Ascending aorta (tissue), 2 donors: Measurements from ENCODE around the gene TSNAXIP1. TPM values are rescaled to one million over a fixed set of nuclear protein-coding genes. Genes with fewer than 3 reads are reported as not detected.

Experiments used
- DNase-seq, 2 donors: peaks; one replicate each; pipeline ENCODE4 v3.0.0-alpha.2; 2019; ENCODE audit warnings: low spot score in 2 of 2
- H3K27ac ChIP-seq, 2 donors: fragments of 200-600 bp; sonication (generic); one replicate each; pipeline ENCODE4 v1.5.1; 2016 to 2017; ENCODE audit warnings: mild to moderate bottlenecking in 1 of 2
- H3K27me3 ChIP-seq: fragments of 200-600 bp; sonication (generic); one replicate; pipeline ENCODE4 v1.5.1; 2017
- H3K36me3 ChIP-seq, 2 donors: fragments of 200-600 bp; sonication (generic); one replicate each; pipeline ENCODE4 v1.5.1; 2016
- H3K4me1 ChIP-seq, 2 donors: fragments of 200-600 bp; sonication (generic); one replicate each; pipeline ENCODE4 v1.5.1; 2016 to 2017; ENCODE audit warnings: mild to moderate bottlenecking in 1 of 2
- H3K4me3 ChIP-seq, 2 donors: fragments of 200-600 bp; sonication (generic); one replicate each; pipeline ENCODE4 v1.5.1; 2016 to 2017; ENCODE audit warnings: mild to moderate bottlenecking in 1 of 2
- H3K9me3 ChIP-seq, 2 donors: fragments of 200-600 bp; sonication (generic); one replicate each; pipeline ENCODE4 v1.5.1; 2016
- intact Hi-C: fragments of 100-400 bp; cut with DNase I; formaldehyde crosslinking; loops from one replicate; pipeline ENCODE4 v1.15.1; 2023
- total RNA-seq: library from RNA; depleted of rRNA; stranded (reverse); fragments of >200 nt; gene quantifications from one replicate; pipeline ENCODE4 v1.1.0, GENCODE V29; 2016
- TF ChIP-seq, protein P1 (sequence below), 3 experiments: fragments of 200-600 bp in 2 of 3; fragments of 450-650 bp in 1 of 3; sonication (generic) in 2 of 3; IDR thresholded peaks; one replicate each; pipeline ENCODE4 v1.5.1; 2016 to 2019; ENCODE audit warnings: antibody characterized with exemption in 3 of 3, mild to moderate bottlenecking in 1 of 3, moderate library complexity in 1 of 3

TSNAXIP1 gene
- total RNA-seq, 1 donor from 2014 or later, result 5.4 TPM

- intact Hi-C loops, result loop anchor here (10.0 kb wide), 2 partner anchors 603 to 1487 kb away; partner anchors contain the start of genes COG8, FHOD1, NIP7 and PDF
- Histone ChIP-seq H3K27me3 (no peaks in the 10 kb centered on the region), H3K4me3 (peak overlapping the region; percentile 96 to 97), H3K27ac (peak overlapping the region; percentile 92 to 98), H3K9me3 (no peaks in the 10 kb centered on the region), H3K4me1 (peaks cover 39 to 41% of the 10 kb centered on the region in 2 donors), H3K36me3 (no peaks in the 10 kb centered on the region)
- TF ChIP-seq, protein P1, sequence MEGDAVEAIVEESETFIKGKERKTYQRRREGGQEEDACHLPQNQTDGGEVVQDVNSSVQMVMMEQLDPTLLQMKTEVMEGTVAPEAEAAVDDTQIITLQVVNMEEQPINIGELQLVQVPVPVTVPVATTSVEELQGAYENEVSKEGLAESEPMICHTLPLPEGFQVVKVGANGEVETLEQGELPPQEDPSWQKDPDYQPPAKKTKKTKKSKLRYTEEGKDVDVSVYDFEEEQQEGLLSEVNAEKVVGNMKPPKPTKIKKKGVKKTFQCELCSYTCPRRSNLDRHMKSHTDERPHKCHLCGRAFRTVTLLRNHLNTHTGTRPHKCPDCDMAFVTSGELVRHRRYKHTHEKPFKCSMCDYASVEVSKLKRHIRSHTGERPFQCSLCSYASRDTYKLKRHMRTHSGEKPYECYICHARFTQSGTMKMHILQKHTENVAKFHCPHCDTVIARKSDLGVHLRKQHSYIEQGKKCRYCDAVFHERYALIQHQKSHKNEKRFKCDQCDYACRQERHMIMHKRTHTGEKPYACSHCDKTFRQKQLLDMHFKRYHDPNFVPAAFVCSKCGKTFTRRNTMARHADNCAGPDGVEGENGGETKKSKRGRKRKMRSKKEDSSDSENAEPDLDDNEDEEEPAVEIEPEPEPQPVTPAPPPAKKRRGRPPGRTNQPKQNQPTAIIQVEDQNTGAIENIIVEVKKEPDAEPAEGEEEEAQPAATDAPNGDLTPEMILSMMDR (IDR thresholded peaks at IDR 0.05), result no peak
- no peak for DNase-seq
Measured at GRCh38 chr16:67848118-67848517, 41.4 kb downstream of the TSNAXIP1 start.

- TF ChIP-seq, protein P1 (IDR thresholded peaks at IDR 0.05), result no peak
- no peaks in the 10 kb centered on the region for H3K9me3 ChIP-seq
- H3K27ac ChIP-seq, result no peak overlapping the region
- no peak overlapping the region for H3K4me3 ChIP-seq
- H3K4me1 ChIP-seq, result peaks cover 8 to 23% of the 10 kb centered on the region in 2 donors
- no peak for DNase-seq
- no peaks in the 10 kb centered on the region for H3K27me3 ChIP-seq
- H3K36me3 ChIP-seq, result no peaks in the 10 kb centered on the region
- intact Hi-C loops, result no loop called here
Measured at GRCh38 chr16:67853670-67854069, 47.0 kb downstream of the TSNAXIP1 start.

DNA sequence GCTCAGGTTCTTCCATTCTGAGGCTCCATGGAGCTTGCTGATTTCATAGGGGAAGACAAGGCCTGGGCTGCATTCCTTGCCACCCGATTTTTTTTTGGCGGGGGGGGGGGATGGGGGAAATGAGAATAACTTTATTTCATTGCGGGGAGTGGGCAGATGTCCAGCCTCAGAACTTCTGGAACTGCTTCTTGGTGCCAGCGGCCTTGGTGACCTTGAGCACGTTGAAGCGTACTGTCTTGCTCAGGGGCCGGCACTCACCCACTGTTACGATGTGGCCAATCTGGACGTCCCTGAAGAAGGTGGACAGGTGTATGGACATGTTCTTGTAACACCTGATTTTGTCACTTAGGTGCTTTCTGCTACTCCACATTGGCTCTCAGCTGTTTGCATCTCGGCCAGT, 49.1 kb downstream of the TSNAXIP1 start:
- intact Hi-C loops, result no loop called here
- no peak overlapping the region for H3K4me3 ChIP-seq
- no peak for DNase-seq
- H3K27me3 ChIP-seq, result no peaks in the 10 kb centered on the region
- peaks cover 0 to 2% of the 10 kb centered on the region in 2 donors for H3K36me3 ChIP-seq
- peaks cover 8 to 21% of the 10 kb centered on the region in 2 donors for H3K4me1 ChIP-seq
- TF ChIP-seq, protein P1 (IDR thresholded peaks at IDR 0.05), result no peak
- no peaks in the 10 kb centered on the region for H3K9me3 ChIP-seq
- peak overlapping the region; percentile 20 to 47 for H3K27ac ChIP-seq

DNA sequence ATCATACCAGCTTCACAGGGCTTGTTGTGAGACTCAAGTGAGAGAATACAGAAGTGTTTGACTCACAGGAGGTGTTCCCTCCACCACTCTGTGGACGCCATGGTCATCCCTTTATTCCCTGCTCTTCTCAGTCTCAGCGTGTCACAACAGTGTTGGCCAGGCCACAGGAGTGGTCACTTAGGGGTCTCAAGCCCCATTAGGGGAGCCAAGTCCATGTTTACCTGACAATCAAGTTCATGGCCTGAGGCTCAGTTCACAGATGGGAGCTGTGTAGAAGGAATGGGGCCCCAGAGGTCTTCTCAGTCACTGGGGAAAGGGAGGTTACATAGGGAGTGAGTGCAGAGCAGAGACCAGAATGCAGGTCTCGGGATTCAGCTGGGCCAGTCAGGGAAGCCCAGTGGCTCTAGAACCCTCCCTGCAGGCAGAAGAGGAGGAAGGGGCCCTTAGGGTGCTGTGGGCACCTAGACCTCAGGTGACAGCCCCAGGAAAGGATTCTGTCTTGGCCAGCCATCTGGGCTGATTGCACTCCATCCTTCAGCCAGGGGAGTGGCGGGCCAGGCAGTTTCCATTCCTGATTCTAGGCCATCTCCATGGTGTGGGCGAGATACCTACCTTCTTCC, 50.3 kb downstream of the TSNAXIP1 start:
- Histone ChIP-seq H3K27ac (peak overlapping the region; percentile 70 to 84), H3K36me3 (peaks cover 3 to 4% of the 10 kb centered on the region in 2 donors), H3K9me3 (no peaks in the 10 kb centered on the region), H3K4me1 (peaks cover 14 to 33% of the 10 kb centered on the region in 2 donors), H3K4me3 (no peak overlapping the region), H3K27me3 (no peaks in the 10 kb centered on the region)
- no peak for DNase-seq
- TF ChIP-seq, protein P1 (IDR thresholded peaks at IDR 0.05), result no peak
- intact Hi-C loops, result no loop called here

- intact Hi-C loops, result no loop called here
- H3K27ac ChIP-seq, result peak overlapping the region; percentile 70 to 84
- no peaks in the 10 kb centered on the region for H3K9me3 ChIP-seq
- H3K27me3 ChIP-seq, result no peaks in the 10 kb centered on the region
- no peak overlapping the region for H3K4me3 ChIP-seq
- peaks cover 21 to 39% of the 10 kb centered on the region in 2 donors for H3K4me1 ChIP-seq
- TF ChIP-seq, protein P1 (IDR thresholded peaks at IDR 0.05), result no peak
- DNase-seq, result peak; percentile 35 to 92
- peaks cover 3 to 4% of the 10 kb centered on the region in 2 donors for H3K36me3 ChIP-seq
Measured at GRCh38 chr16:67857547-67858233, 51.0 kb downstream of the TSNAXIP1 start.
